Activated naive CD8-positive, alpha-beta T cell treated with anti-CD3 and anti-CD28 coated beads, Interleukin-2, amount 50 U/mL, for 24 hours (primary cell): ENCODE measurements around the gene EXD3.

Source experiments
- ATAC-seq: fragments of 150-1000 bp; cut with Tn5 transposase; one replicate; pipeline ENCODE4 v1.10.0; 2021
- DNase-seq: peaks from one replicate; pipeline ENCODE4 v3.0.0; 2021
- H3K27ac Mint-ChIP-seq: one replicate; pipeline ENCODE4 v1.8.0; 2021; ENCODE audit warnings: mild to moderate bottlenecking, mixed read lengths
- H3K27me3 Mint-ChIP-seq: one replicate; pipeline ENCODE4 v1.8.0; 2021; ENCODE audit warnings: mixed read lengths
- H3K36me3 Mint-ChIP-seq: one replicate; pipeline ENCODE4 v1.8.0; 2021; ENCODE audit warnings: low read depth, mixed read lengths
- H3K4me1 Mint-ChIP-seq: one replicate; pipeline ENCODE4 v1.8.0; 2021; ENCODE audit warnings: mixed read lengths
- H3K4me3 Mint-ChIP-seq: one replicate; pipeline ENCODE4 v1.8.0; 2021; ENCODE audit warnings: mild to moderate bottlenecking, moderate library complexity, mixed read lengths
- H3K9me3 Mint-ChIP-seq: one replicate; pipeline ENCODE4 v1.8.0; 2021; ENCODE audit warnings: mixed read lengths

The EXD3 gene

DNA sequence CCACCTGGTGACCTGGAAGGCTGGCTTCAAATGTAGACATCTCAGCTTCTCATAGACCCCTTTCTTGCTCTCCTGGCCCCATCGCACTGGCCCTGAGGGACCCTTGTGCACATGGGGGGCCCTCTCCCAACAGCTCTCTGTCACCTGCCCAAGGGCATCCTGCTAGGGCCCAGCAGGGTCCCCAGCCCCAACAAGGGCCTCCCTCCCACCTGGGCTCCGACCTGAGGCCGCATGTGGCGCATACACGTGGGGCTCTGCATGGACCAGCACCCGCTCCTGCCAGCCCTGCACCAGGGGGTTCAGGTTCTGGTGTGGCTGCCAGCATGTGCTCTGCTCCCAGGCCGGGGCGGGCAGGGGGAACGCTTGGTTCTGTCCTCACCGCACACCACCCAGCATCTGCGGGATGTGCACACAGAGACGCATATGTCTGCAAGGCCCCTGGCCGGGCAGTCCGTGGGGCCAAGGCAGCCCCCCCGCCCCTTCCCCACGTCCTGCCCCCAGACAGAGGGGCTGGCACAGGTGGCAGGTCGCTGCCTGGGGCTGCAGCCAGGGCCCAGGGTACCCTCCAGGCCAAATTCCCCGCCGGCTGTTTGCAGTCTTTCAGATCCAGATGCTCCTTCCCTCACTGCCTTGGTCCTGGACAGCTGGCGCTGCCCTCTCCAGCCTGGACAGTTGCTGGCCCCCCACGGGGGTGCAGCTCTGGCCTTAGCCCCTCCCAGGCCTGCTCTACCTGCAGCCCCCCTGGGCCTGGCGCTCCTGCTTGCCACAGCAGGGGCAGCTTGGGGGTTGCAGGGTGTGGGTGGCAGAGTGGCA, 103.0 kb downstream of the EXD3 start:
- no peak overlapping the region for H3K27ac Mint-ChIP-seq
- H3K36me3 Mint-ChIP-seq, result no peaks in the 10 kb centered on the region
- H3K27me3 Mint-ChIP-seq, result peaks cover 2% of the 10 kb centered on the region
- ATAC-seq (no peak), DNase-seq (no peak)
- H3K9me3 Mint-ChIP-seq, result no peaks in the 10 kb centered on the region
- no peak overlapping the region for H3K4me3 Mint-ChIP-seq
- peaks cover 4% of the 10 kb centered on the region for H3K4me1 Mint-ChIP-seq

DNA sequence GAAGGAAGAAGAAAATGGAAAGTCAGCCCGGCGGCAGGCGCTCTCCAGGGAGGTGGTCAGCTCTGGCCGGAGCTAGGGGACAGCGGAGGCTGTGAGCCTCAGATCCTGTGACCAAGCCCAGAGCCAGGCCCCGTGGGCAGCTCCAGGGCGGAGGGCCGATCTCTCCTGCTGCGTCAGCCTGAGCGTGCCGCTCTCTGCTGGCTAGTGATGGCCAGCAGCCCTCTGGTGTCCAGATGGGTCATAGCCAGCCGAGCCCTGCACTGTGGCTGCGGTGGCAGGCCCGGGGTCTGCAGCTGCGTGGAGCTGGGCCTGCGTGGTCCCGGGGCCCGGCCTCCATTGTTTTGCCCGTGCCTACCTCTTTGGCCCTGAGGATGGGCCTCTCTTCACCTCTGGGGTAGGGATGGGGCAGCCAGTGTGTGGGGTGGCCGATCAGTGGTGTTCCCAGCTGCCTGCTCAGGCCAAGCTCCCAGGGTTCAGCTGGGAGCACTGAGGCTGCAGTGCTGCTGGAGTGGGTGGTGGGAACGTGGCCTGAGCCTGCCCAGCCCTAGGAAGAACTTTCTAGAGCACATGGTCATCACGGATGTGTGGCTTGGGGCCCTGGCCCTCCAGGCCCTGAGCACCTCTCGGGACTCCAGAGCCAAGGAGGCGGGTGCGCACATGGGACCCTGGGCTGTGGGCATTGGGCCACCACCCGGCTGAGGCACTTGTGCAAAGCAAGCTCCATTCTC, 103.8 kb downstream of the EXD3 start:
- Mint-ChIP-seq H3K4me3 (no peak overlapping the region), H3K4me1 (peaks cover 4% of the 10 kb centered on the region), H3K9me3 (no peaks in the 10 kb centered on the region), H3K27ac (no peak overlapping the region), H3K36me3 (no peaks in the 10 kb centered on the region), H3K27me3 (peaks cover 2% of the 10 kb centered on the region)
- ATAC-seq, result no peak
- no peak for DNase-seq

DNA sequence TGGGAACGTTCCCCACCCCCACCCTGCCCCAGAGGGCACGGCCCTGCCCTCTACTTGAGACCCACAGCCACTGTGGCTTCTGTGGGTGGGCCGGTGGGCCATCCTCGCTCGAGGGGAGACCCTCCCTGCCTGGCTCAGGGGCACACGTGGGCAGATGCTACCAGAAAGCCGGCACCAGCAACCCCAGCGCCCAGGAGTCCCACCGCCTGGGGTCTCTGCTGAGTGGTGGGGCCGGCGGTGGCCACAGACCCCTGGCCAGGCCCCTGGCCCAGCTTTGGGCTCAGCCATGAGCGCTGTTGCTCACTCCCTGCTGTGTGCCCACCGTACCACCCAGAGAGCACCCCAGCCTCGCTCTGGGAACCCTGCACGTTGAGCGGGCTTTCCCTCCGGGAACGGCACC, 104.4 kb downstream of the EXD3 start:
- H3K27ac Mint-ChIP-seq, result no peak overlapping the region
- ATAC-seq, result no peak
- DNase-seq, result no peak
- no peak overlapping the region for H3K4me3 Mint-ChIP-seq
- H3K4me1 Mint-ChIP-seq, result peaks cover 4% of the 10 kb centered on the region
- H3K9me3 Mint-ChIP-seq, result no peaks in the 10 kb centered on the region
- H3K27me3 Mint-ChIP-seq, result peaks cover 2% of the 10 kb centered on the region
- H3K36me3 Mint-ChIP-seq, result no peaks in the 10 kb centered on the region

DNA sequence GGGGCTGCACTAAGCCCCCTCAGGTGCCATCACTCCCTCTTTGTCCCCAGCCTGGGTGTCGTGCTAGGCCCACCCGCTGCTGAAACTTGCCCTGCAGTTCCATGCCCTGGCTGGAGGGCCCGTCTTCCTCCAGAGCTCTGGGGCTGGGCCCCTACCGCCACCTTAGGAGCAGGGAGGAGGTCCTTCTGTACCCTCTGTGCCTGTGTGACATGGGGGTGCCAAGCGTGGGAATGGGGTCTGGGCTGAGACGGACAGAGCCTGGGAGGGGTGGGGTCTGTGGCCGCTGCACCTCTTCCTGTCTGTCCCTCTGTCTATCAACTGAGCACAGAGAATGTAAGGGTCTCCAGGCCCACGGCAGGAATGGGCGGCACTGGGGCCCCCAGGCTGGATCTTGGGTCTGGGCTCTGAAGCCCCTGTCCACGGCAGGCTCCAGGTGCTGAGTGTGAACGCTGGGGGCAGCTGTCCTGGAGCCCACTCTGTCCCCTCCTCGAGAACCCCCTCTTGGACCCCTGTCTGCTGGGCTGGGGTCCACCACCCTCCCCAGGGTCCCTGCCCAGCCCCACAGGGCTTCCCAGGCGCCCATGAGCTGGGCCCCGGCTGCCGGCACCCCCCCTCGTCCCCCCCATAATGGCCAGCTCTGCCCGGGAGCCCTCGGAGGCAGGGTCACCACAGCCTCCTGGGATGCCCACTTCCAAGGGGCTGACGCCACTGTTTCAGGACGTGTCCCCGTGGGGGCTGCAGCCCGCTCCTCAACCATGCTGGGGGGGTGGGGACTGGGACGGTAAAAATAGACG, 105.0 kb downstream of the EXD3 start:
- Mint-ChIP-seq H3K36me3 (no peaks in the 10 kb centered on the region), H3K27ac (no peak overlapping the region), H3K4me1 (peaks cover 4% of the 10 kb centered on the region), H3K4me3 (no peak overlapping the region), H3K27me3 (peaks cover 2% of the 10 kb centered on the region), H3K9me3 (no peaks in the 10 kb centered on the region)
- no peak for ATAC-seq
- DNase-seq, result no peak

DNA sequence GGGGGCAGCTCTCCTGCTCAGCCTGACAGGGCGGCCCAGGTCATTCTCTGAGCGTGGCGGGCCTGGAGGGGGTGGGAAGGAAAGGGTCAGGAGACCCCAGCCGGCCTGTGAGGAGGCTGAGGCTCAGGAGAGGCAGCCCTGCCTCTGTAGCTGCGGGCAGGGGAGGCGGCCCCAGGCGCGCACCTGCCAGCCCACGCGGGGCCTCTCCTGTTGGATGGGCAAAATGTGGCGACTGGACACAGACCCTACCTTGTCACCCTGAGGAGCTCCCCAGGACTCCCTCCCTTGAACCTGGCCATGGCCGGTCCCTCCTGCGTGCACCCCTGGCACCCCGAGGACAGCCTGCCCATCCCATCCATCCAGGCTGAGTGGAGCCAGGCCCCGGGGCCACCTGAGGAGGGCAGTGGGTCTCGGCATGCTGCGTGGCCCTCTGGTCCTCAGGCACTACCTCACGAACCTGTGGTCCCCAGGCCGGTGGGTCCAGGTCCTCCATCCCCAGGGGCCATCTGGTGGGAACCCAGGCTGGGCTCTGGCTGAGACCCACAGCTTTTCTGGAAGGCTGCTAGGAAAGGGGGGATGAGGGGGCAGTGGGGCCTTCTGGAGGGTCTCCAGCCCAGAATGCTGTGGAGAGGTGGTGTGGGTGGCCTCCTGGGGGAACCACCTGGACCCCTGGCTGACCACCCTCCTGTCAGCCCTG, 105.8 kb downstream of the EXD3 start:
- Mint-ChIP-seq H3K4me3 (no peak overlapping the region), H3K27ac (no peak overlapping the region), H3K27me3 (peaks cover 2% of the 10 kb centered on the region), H3K36me3 (no peaks in the 10 kb centered on the region), H3K9me3 (no peaks in the 10 kb centered on the region), H3K4me1 (peaks cover 4% of the 10 kb centered on the region)
- ATAC-seq (no peak), DNase-seq (no peak)

DNA sequence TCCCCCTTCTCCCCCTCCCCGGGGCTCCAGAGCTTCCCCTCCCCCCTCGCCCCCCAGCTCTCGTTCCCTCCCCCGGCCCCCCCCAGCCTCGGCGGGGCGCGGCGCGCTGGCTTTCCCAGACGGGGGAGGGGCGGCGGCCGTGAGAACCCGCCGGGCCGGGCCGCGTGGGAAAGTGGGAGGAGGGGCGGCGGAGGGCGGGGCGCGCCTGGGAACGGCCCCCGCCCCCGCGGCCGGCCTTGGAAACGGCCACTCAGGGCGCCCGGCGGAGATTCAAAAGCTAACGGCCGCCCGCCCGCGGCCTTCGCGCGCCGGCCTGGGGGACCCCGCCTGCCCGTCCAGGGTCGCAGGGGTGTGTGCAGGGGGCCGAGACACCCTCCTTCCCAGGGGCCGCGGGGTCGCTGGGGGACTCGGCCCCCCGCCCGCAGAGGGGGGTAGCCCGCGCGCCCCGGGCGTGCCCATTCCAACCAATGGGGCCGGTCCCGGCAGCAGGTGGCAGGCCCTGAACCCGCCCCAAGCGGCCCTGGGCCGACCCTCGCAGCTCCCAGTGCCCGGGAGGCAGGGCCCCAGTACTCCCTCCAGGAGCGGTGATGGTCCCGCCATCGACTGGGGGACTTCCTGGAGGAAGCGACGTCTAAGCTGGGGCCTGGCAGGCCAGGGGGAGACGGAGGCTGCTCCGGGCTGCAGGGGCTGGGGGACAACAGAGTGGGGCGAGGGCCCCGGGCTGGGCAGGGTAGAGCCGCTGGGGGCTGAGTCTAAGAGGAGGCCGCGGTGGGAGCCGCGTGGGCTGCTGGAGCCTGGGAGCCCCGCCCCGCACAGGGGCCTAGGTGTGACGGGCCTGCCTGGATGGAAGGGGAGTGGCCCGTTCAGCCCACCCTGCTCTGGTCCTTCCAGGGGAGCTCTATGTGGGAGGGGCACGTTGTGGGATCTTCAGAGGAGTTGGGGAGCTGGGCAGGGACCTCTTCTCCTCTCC, 106.7 kb downstream of the EXD3 start:
- Mint-ChIP-seq H3K27ac (no peak overlapping the region), H3K36me3 (no peaks in the 10 kb centered on the region), H3K4me1 (peaks cover 4% of the 10 kb centered on the region), H3K4me3 (no peak overlapping the region), H3K27me3 (peaks cover 2% of the 10 kb centered on the region), H3K9me3 (no peaks in the 10 kb centered on the region)
- no peak for DNase-seq
- peak; percentile 33 for ATAC-seq

DNA sequence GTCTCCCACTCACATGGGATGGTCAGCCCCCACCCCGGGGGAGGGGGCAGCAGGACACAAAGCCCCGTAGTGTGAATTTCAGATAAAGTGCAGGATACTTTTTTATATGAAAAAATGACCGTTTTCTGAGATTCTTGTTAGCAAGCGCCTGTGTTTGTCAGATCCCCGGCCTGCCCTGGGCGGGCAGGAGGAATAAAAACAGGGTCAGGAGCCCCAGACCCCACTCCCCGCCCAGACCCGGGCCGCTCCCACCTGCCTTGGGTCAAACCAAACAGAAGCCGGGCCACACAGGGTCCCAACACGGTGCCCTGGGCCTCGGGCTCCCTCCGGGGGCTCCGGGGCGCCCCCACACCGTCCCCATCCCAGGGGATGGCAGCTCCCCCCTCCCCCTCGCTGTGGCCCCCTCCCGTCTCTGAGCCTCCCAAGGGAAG, 107.4 kb downstream of the EXD3 start:
- DNase-seq, result no peak
- H3K27ac Mint-ChIP-seq, result no peak overlapping the region
- H3K9me3 Mint-ChIP-seq, result no peaks in the 10 kb centered on the region
- H3K4me1 Mint-ChIP-seq, result peaks cover 2% of the 10 kb centered on the region
- no peak for ATAC-seq
- no peaks in the 10 kb centered on the region for H3K36me3 Mint-ChIP-seq
- H3K4me3 Mint-ChIP-seq, result no peak overlapping the region
- peaks cover 2% of the 10 kb centered on the region for H3K27me3 Mint-ChIP-seq

DNA sequence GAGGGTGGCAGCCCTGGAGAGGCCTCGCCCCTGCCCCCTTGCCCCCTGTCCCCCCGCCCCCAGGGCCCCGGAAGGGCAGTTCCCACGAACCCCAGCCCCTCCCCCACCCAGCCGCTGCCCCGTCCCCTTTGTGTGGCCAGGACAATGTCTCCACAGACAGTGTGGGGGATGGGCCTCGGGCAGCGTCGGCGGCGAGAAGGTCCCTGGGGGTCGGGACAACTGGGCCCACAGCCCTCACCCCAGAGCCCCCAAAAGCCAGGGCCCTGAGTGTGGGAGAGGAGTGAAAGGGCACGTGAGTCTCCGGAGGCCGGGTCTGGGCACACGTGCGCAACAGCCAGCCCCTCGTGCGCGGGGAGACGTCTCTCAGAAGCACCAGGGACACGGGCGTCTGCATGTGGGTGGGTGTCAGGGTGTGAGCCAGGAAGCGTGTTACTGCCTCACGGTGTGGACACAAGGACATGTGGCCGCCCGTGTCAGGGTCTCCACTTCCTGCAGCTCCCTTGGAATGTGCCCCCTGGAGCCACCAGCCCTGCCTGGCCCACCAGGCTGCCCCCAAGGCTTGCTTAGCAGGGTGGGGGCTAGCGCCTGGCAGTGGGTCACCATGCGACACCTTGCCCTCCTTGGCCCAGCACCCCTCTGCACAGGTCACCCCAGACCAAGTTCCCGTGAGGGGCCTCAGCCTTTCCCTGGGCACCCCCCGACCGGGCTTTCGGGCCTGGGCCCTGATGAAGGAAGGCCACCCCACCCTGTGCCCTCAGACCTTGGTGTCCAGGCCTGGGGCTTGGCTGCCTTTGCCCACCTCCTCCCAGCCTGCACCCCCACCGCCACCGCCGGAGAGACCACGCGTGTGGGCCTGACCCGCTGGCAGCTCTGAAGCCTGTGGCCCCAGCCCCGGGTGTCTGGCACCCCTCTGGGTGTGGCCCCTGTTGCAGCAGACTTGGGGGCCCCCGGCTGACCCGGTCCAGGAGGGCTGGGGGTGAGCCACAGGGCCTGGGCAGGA, 108.1 kb downstream of the EXD3 start:
- Mint-ChIP-seq H3K27me3 (peaks cover 2% of the 10 kb centered on the region), H3K27ac (no peak overlapping the region), H3K4me3 (no peak overlapping the region), H3K4me1 (no peaks in the 10 kb centered on the region), H3K36me3 (no peaks in the 10 kb centered on the region), H3K9me3 (no peaks in the 10 kb centered on the region)
- DNase-seq (no peak), ATAC-seq (no peak)

DNA sequence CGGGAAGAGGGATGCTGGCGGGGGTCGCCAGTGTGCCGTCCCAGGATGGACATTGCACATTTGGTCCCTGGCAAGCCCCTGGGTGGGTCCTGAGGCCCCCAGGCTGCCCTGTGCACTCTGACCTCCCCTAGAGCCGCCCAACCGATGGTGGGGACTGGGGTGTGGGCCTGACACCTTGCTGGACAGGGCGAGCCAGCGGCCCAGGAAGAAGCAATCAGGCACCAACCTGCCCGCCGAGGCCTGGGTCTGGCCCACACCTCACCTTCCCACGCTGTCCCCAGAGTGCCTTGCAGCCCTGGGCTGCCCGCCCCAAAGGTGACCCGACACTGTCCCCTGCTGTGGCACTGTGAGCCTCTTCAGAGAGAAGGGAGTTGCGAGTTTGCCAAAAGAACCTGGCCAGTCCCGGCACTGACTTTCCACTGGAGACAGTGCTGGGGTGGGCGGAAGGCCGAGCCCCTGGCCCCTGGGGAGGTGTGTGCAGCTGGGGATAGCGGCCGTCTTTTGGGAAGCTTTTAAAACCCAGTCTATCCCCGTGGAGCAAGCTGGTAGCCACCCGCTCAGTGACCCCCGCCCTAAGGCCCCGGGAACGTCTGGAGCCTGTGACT, 108.9 kb downstream of the EXD3 start:
- DNase-seq (no peak), ATAC-seq (no peak)
- Mint-ChIP-seq H3K9me3 (no peaks in the 10 kb centered on the region), H3K4me3 (no peak overlapping the region), H3K27me3 (peaks cover 2% of the 10 kb centered on the region), H3K27ac (no peak overlapping the region), H3K4me1 (no peaks in the 10 kb centered on the region), H3K36me3 (no peaks in the 10 kb centered on the region)

DNA sequence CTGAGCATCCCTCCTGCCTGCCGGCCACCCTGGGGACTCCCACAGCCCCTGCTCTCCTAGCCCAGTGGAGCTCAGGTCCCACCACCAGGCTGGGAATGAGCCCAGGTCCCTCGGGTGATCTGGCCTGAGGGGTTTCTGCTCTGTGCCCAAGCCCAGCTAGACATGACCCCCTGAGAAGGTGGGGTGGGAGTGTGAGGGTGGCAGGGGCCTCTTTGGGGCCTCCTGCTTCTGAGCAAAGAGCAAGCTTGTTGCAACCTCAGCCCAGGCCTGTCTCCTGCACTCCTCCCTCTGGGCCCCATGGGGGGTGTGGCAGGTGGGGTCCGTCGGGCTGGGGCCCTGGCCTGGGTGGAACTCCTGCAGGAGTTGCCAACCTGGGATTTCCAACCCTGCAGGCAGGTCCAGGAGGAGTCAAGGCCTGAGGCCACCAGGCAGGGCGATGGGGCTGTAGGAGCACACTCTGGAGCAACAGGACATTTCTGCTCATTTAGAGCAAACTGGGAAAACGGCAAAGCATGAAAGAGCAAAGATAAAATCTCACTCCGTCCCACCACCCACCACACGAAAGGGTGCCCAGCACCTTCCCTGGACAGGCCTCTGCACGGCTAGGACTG, 109.5 kb downstream of the EXD3 start:
- Mint-ChIP-seq H3K36me3 (no peaks in the 10 kb centered on the region), H3K4me3 (no peak overlapping the region), H3K4me1 (no peaks in the 10 kb centered on the region), H3K27me3 (peaks cover 2% of the 10 kb centered on the region), H3K9me3 (no peaks in the 10 kb centered on the region), H3K27ac (no peak overlapping the region)
- ATAC-seq (no peak), DNase-seq (no peak)

DNA sequence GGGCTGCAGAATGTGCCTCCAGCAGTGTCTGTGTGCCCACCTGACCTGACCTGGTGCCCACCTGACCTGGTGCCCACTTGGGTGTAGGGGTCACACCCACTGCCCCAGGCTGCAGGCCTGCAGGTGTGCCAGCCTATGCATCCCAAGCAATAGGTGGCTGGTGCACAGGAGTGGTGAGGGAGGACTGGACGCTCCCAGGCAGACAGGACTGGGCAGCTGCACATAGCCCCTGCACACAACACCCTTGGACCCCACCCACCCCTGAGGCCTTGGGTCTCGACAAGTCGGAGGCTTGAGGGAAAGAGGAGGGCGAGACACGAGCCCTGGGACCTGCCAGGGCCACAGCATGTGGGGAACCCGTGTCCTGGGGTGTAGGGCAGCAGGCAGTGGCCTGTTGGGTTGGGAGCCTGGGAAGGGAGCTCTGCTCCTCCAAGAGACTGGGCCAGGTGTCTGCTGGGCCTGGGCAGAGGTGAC, 110.1 kb downstream of the EXD3 start:
- ATAC-seq (no peak), DNase-seq (no peak)
- no peaks in the 10 kb centered on the region for H3K9me3 Mint-ChIP-seq
- H3K4me1 Mint-ChIP-seq, result no peaks in the 10 kb centered on the region
- no peak overlapping the region for H3K4me3 Mint-ChIP-seq
- H3K36me3 Mint-ChIP-seq, result no peaks in the 10 kb centered on the region
- H3K27me3 Mint-ChIP-seq, result peaks cover 2% of the 10 kb centered on the region
- H3K27ac Mint-ChIP-seq, result no peak overlapping the region
